OCI-LY7 (cell line): Measurements from ENCODE around the gene IRGQ. TPM values are rescaled to one million over a fixed set of nuclear protein-coding genes. Genes with fewer than 3 reads are reported as not detected.
"Not testable (repeated sequence)": the region's sequence is repeated elsewhere in the genome, so short reads cannot be mapped to it uniquely, and the experiment has no call there.

ENCODE experiments used
- BruUV-seq: library from RNA; stranded (reverse); fragments of 400-500 nt; replicated peaks from 2 replicates; lab custom pipeline; 2021; lab: Mats Ljungman, UMichigan
- CTCF ChIA-PET: fragments of 300-600 bp; sonication (Branson Sonifier 250); formaldehyde crosslinking; loops from one replicate; lab custom pipeline; 2022; ENCODE audit warnings: antibody characterized with exemption; ENCODE audit not compliant: unreplicated experiment; lab: Charles Lee
- POLR2A ChIA-PET: fragments of 300-600 bp; sonication (Branson Sonifier 250); formaldehyde crosslinking; loops from one replicate; lab custom pipeline; 2022; ENCODE audit warnings: antibody characterized with exemption; lab: Charles Lee
- DNase-seq: peaks from one replicate; pipeline ENCODE4 v3.0.0-alpha.2; 2015; ENCODE audit warnings: low spot score
- H2AFZ ChIP-seq: fragments of 200-600 bp; sonication (generic), shearing (Covaris generic); 2 replicates; pipeline ENCODE4 v1.6.1; 2014; ENCODE audit warnings: mild to moderate bottlenecking, antibody characterized with exemption, low read length, moderate library complexity
- H3K27ac ChIP-seq: fragments of 200-600 bp; sonication (generic); 2 replicates; pipeline ENCODE4 v1.5.1; 2014; ENCODE audit warnings: mixed run types, low read depth, mild to moderate bottlenecking, moderate library complexity, low read length, inconsistent platforms; ENCODE audit not compliant: poor library complexity, severe bottlenecking
- H3K36me3 ChIP-seq: fragments of 200-600 bp; sonication (generic); 2 replicates; pipeline ENCODE4 v1.6.1; 2014; ENCODE audit warnings: mild to moderate bottlenecking, antibody characterized with exemption, low read length, moderate library complexity, mixed read lengths; ENCODE audit not compliant: insufficient read depth
- H3K4me1 ChIP-seq: fragments of 200-600 bp; sonication (generic); 2 replicates; pipeline ENCODE4 v1.5.1; 2014; ENCODE audit warnings: mild to moderate bottlenecking, low read length; ENCODE audit not compliant: insufficient read depth, poor library complexity, severe bottlenecking
- H3K4me2 ChIP-seq: fragments of 200-600 bp; sonication (generic); 2 replicates; pipeline ENCODE4 v1.6.1; 2014; ENCODE audit warnings: mild to moderate bottlenecking, low read length
- H3K4me3 ChIP-seq: fragments of 200-600 bp; sonication (generic); 2 replicates; pipeline ENCODE4 v1.5.1; 2014; ENCODE audit warnings: mild to moderate bottlenecking, low read depth, low read length; ENCODE audit not compliant: poor library complexity, severe bottlenecking
- H3K79me2 ChIP-seq: fragments of 200-600 bp; sonication (generic); 2 replicates; pipeline ENCODE4 v1.6.1; 2016; ENCODE audit warnings: low read depth, mild to moderate bottlenecking, low read length, moderate library complexity, mixed read lengths; ENCODE audit not compliant: insufficient read depth
- H3K9me2 ChIP-seq: fragments of 200-600 bp; sonication (generic); 2 replicates; pipeline ENCODE4 v1.6.1; 2016; ENCODE audit warnings: mild to moderate bottlenecking, low read length, mixed read lengths; ENCODE audit not compliant: insufficient read depth
- H3K9me3 ChIP-seq: fragments of 200-600 bp; sonication (generic); 2 replicates; pipeline ENCODE4 v1.6.1; 2014; ENCODE audit warnings: mild to moderate bottlenecking, mixed run types, low read length, mixed read lengths
- H4K20me1 ChIP-seq: fragments of 200-600 bp; sonication (generic); 2 replicates; pipeline ENCODE4 v1.6.1; 2014; ENCODE audit warnings: mild to moderate bottlenecking, antibody characterized with exemption, low read length, moderate library complexity, mixed read lengths; ENCODE audit not compliant: insufficient read depth
- CTCF ChIP-seq: fragments of 200-600 bp; sonication (generic); conservative IDR thresholded peaks from 2 replicates; pipeline ENCODE4 v1.5.1; 2014; ENCODE audit warnings: mild to moderate bottlenecking, antibody characterized with exemption, low read length, moderate library complexity, mixed read lengths
- EZH2phosphoT487 ChIP-seq: fragments of 200-600 bp; sonication (generic); IDR thresholded peaks from 2 replicates; pipeline ENCODE4 v1.6.1; 2018; ENCODE audit warnings: low read depth, borderline replicate concordance, mild to moderate bottlenecking, mixed run types, antibody characterized with exemption, low read length, moderate library complexity, mixed read lengths
- intact Hi-C: fragments of 100-400 bp; cut with micrococcal nuclease; formaldehyde crosslinking; loops from one replicate; pipeline ENCODE4 v1.10.0; 2022; ENCODE audit not compliant: unreplicated experiment
- total RNA-seq, 2 experiments: library from RNA; depleted of rRNA in 1 of 2; stranded (reverse); fragments of >200 nt in 1 of 2; shearing (Covaris generic) in 1 of 2; gene quantifications; 2 replicates each; pipeline ENCODE4 v1.2.3, GENCODE V29; 2014 to 2022

Gene IRGQ
- total RNA-seq, 2 experiments from 2014 or later, result 6.4 to 15.3 TPM

GRCh38 chr19:43638214-43638994, 42.5 kb upstream of the IRGQ start:
- CTCF ChIA-PET, result no interaction called here
- POLR2A ChIA-PET, result no interaction called here
- Histone ChIP-seq H3K79me2 (no peaks in the 10 kb centered on the region), H4K20me1 (no peaks in the 10 kb centered on the region), H3K9me2 (no peaks in the 10 kb centered on the region), H3K27ac (no peak overlapping the region), H3K4me2 (no peak overlapping the region), H3K4me3 (no peak overlapping the region), H3K36me3 (no peaks in the 10 kb centered on the region), H3K9me3 (no peaks in the 10 kb centered on the region), H3K4me1 (peaks cover 12% of the 10 kb centered on the region), H2AFZ (no peak overlapping the region)
- DNase-seq, result no peak
- intact Hi-C loops, result no loop called here
- BruUV-seq, result no TSS peak
- TF ChIP-seq CTCF (no peak), EZH2phosphoT487 (no peak)

GRCh38 chr19:43636121-43636683, 40.3 kb upstream of the IRGQ start:
- no TSS peak for BruUV-seq
- intact Hi-C loops, result no loop called here
- POLR2A ChIA-PET, result no interaction called here
- Histone ChIP-seq H3K4me3 (no peak overlapping the region), H3K9me3 (no peaks in the 10 kb centered on the region), H2AFZ (no peak overlapping the region), H3K79me2 (no peaks in the 10 kb centered on the region), H3K27ac (no peak overlapping the region), H3K4me1 (peaks cover 12% of the 10 kb centered on the region), H4K20me1 (no peaks in the 10 kb centered on the region), H3K4me2 (no peak overlapping the region), H3K36me3 (no peaks in the 10 kb centered on the region), H3K9me2 (no peaks in the 10 kb centered on the region)
- DNase-seq, result no peak
- CTCF ChIA-PET, result no interaction called here
- TF ChIP-seq CTCF (no peak), EZH2phosphoT487 (no peak)

GRCh38 chr19:43635561-43635940, 39.6 kb upstream of the IRGQ start:
- POLR2A ChIA-PET, H3K9me3 ChIP-seq, intact Hi-C loops, H4K20me1 ChIP-seq, DNase-seq, H3K79me2 ChIP-seq, H3K9me2 ChIP-seq, H3K27ac ChIP-seq, H3K4me3 ChIP-seq, CTCF ChIA-PET, BruUV-seq, H3K36me3 ChIP-seq: not testable (repeated sequence)
- Histone ChIP-seq H2AFZ (peak overlapping the region; percentile 96), H3K4me2 (peak overlapping the region; percentile 68), H3K4me1 (peaks cover 12% of the 10 kb centered on the region)
